ENCODE results near the gene LRRC28. TPM values are rescaled to one million over a fixed set of nuclear protein-coding genes. Genes with fewer than 3 reads are reported as not detected.
A peak's percentile ranks its signal among the peaks of the same experiment; 100 is the strongest.

Gene LRRC28
- total and polyA plus RNA-seq, 7 experiments from 2014 or later = 15.0 to 25.9 (median 19.9) TPM

DNA sequence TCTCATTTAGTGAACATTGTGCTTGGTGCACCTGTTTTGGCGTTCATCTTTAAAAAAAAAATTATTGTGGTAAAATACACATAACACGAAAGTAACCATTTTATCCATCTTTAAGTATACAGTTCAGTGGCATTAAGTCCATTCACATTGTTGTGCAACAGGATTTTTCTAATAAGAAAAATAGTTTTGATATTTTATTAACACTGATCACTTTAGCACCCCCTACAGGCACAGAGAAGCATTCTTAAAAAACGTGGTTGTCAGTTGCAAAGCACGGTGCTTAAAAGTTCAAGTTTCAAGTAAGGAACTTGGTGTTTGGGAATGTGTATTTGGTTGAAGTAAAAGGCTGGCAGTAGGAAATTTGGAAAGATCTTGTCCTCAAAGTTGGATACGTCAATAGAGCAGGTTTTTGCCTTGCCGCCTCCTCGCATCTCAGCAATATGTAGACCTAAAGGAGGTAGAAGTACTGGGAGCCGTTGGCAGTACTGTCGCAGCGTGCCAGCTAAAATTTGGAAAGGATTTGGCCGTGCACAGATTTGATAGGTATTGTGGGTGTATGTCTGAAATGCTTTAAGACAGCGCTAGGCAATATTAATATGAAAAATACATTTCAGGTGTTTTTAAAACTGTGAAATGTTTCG lies 110.4 kb downstream of the LRRC28 start:
- Histone ChIP-seq H3K9me3 (ENCODE audit: control insufficient read depth in 2 of 3, low read length in 3 of 3) (no peaks in the 10 kb centered on the region), H3K4me1 (ENCODE audit: control insufficient read depth in 2 of 2, insufficient read depth in 2 of 2, low read length in 2 of 2) (no peaks in the 10 kb centered on the region), H3K27ac (ENCODE audit: low read depth, low read length) (no peak overlapping the region), H3K4me3 (ENCODE audit: low read length) (no peak overlapping the region), H3K36me3 (ENCODE audit: control insufficient read depth in 2 of 3, insufficient read depth in 3 of 3, low read length in 3 of 3) (peaks cover 0 to 4% (median 0%) of the 10 kb centered on the region in 3 experiments), H3K27me3 (ENCODE audit: control insufficient read depth in 2 of 2, insufficient read depth in 2 of 2, low read length in 2 of 2) (no peaks in the 10 kb centered on the region)
- Mint-ChIP-seq H3K9me3 (peaks cover 0 to 9% (median 0%) of the 10 kb centered on the region in 11 donors), H3K4me3 (no peak overlapping the region), H3K27me3 (no peaks in the 10 kb centered on the region), H3K36me3 (peaks cover 4 to 39% (median 30%) of the 10 kb centered on the region in 5 donors), H3K4me1 (peaks cover 0 to 7% (median 3%) of the 10 kb centered on the region in 7 donors), H3K27ac (no peak overlapping the region)
- no peak for DNase-seq
- intact Hi-C loops (cut with micrococcal nuclease) = no loop called here
- POLR2A ChIA-PET = interaction anchor here (1.3 kb wide), 1 partner anchor 346 kb away, joined by 3 read pairs; no protein-coding TSS in a partner anchor
- CTCF ChIA-PET = no interaction called here
- ATAC-seq = no peak

DNA sequence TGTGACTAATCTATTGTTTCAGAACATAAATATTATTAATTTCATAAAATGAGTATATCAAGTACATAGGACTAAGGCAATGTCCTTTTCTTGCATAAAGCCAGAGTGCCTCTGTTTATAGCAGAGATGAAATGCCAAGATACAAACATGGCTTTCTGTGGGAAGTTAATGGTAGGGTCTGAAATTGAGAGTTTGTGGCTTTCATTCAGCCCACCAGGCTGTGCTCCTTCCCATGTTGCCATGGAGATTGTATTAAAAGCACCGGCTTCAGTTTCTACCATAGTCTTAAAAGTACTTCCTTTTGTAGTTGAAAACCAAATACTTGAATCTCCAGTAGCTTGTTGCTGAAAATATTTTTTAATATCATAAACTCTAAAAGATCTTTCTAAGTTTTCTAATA lies 114.0 kb downstream of the LRRC28 start:
- ChIA-PET POLR2A (no interaction called here), CTCF (no interaction called here)
- no peak overlapping the region for H3K4me3 ChIP-seq (ENCODE audit: low read length)
- H3K27me3 Mint-ChIP-seq = no peaks in the 10 kb centered on the region
- peaks cover 0 to 7% (median 1%) of the 10 kb centered on the region in 7 donors for H3K4me1 Mint-ChIP-seq
- no peaks in the 10 kb centered on the region for H3K27me3 ChIP-seq (ENCODE audit: control insufficient read depth in 2 of 2, insufficient read depth in 2 of 2, low read length in 2 of 2)
- H3K9me3 Mint-ChIP-seq = peaks cover 2 to 35% (median 9%) of the 10 kb centered on the region in 11 donors
- no peak overlapping the region for H3K4me3 Mint-ChIP-seq
- no peaks in the 10 kb centered on the region for H3K9me3 ChIP-seq (ENCODE audit: control insufficient read depth in 2 of 3, low read length in 3 of 3)
- peaks cover 0 to 4% (median 0%) of the 10 kb centered on the region in 3 experiments for H3K36me3 ChIP-seq (ENCODE audit: control insufficient read depth in 2 of 3, insufficient read depth in 3 of 3, low read length in 3 of 3)
- peaks cover 12 to 63% (median 53%) of the 10 kb centered on the region in 5 donors for H3K36me3 Mint-ChIP-seq
- DNase-seq (no peak), ATAC-seq (no peak)
- no peak overlapping the region for H3K27ac Mint-ChIP-seq
- intact Hi-C loops (cut with micrococcal nuclease) = no loop called here
- H3K4me1 ChIP-seq (ENCODE audit: control insufficient read depth in 2 of 2, insufficient read depth in 2 of 2, low read length in 2 of 2) = no peaks in the 10 kb centered on the region
- H3K27ac ChIP-seq (ENCODE audit: low read depth, low read length) = no peak overlapping the region

DNA sequence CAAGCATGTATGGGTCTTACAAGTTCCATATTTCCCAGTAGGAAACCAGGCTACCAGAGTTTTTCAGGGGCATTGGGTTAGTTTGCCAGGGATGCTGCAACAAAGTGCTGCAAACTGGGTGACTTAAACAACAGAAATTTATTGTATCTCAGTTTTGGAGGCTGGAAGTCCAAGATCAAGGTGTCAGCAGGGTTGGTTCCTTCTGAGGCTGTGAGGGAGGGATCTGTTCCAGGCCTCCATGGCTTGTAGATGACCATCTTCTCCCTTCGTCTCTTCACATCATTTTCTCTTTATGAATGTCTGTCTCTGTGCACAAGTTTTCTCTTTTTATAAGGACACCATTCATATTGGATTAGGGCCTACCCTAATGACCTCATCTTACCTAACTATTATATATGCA lies 114.7 kb downstream of the LRRC28 start:
- peaks cover 12 to 63% (median 53%) of the 10 kb centered on the region in 5 donors for H3K36me3 Mint-ChIP-seq
- Histone ChIP-seq H3K4me3 (ENCODE audit: low read length) (no peak overlapping the region), H3K4me1 (ENCODE audit: control insufficient read depth in 2 of 2, insufficient read depth in 2 of 2, low read length in 2 of 2) (no peaks in the 10 kb centered on the region), H3K27ac (ENCODE audit: low read depth, low read length) (no peak overlapping the region), H3K36me3 (ENCODE audit: control insufficient read depth in 2 of 3, insufficient read depth in 3 of 3, low read length in 3 of 3) (peaks cover 0 to 4% (median 0%) of the 10 kb centered on the region in 3 experiments), H3K9me3 (ENCODE audit: control insufficient read depth in 2 of 3, low read length in 3 of 3) (no peaks in the 10 kb centered on the region), H3K27me3 (ENCODE audit: control insufficient read depth in 2 of 2, insufficient read depth in 2 of 2, low read length in 2 of 2) (no peaks in the 10 kb centered on the region)
- CTCF ChIA-PET = no interaction called here
- DNase-seq (no peak), ATAC-seq (no peak)
- POLR2A ChIA-PET = no interaction called here
- peaks cover 0 to 7% (median 2%) of the 10 kb centered on the region in 7 donors for H3K4me1 Mint-ChIP-seq
- H3K9me3 Mint-ChIP-seq = peaks cover 2 to 35% (median 9%) of the 10 kb centered on the region in 11 donors
- H3K27me3 Mint-ChIP-seq = no peaks in the 10 kb centered on the region
- no peak overlapping the region for H3K4me3 Mint-ChIP-seq
- intact Hi-C loops (cut with micrococcal nuclease) = no loop called here
- H3K27ac Mint-ChIP-seq = no peak overlapping the region

DNA sequence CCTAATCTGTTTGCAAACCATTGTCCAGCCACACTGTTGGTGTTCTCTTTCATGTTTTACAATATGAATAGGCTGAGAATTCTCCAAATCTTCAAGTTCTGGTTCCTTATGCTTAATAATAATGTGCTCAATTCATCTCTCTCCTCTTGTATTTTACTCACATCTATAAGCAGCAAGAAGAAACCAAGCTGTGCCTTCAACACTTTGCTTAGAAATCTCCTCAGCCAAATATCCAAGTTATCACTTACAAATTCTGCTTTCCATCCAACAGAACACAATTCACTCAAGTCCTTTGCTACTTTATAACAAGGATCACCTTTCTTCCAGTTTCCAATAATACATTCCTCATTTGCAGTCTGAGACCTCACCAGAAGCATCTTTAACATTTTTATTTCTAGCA lies 117.5 kb downstream of the LRRC28 start:
- H3K9me3 Mint-ChIP-seq = peaks cover 2 to 35% (median 9%) of the 10 kb centered on the region in 11 donors
- peaks cover 9 to 48% (median 45%) of the 10 kb centered on the region in 5 donors for H3K36me3 Mint-ChIP-seq
- intact Hi-C loops (cut with micrococcal nuclease) = no loop called here
- no peak overlapping the region for H3K27ac Mint-ChIP-seq
- H3K4me1 Mint-ChIP-seq = peaks cover 8 to 21% (median 15%) of the 10 kb centered on the region in 7 donors
- DNase-seq (no peak), ATAC-seq (no peak)
- Histone ChIP-seq H3K27ac (ENCODE audit: low read depth, low read length) (no peak overlapping the region), H3K36me3 (ENCODE audit: control insufficient read depth in 2 of 3, insufficient read depth in 3 of 3, low read length in 3 of 3) (no peaks in the 10 kb centered on the region), H3K9me3 (ENCODE audit: control insufficient read depth in 2 of 3, low read length in 3 of 3) (no peaks in the 10 kb centered on the region), H3K27me3 (ENCODE audit: control insufficient read depth in 2 of 2, insufficient read depth in 2 of 2, low read length in 2 of 2) (no peaks in the 10 kb centered on the region), H3K4me3 (ENCODE audit: low read length) (no peak overlapping the region), H3K4me1 (ENCODE audit: control insufficient read depth in 2 of 2, insufficient read depth in 2 of 2, low read length in 2 of 2) (peaks cover 0 to 8% of the 10 kb centered on the region in 2 donors)
- CTCF ChIA-PET = interaction anchor here (1.1 kb wide), 1 partner anchor 22 kb away, joined by 4 read pairs; no protein-coding TSS in a partner anchor
- no peaks in the 10 kb centered on the region for H3K27me3 Mint-ChIP-seq
- H3K4me3 Mint-ChIP-seq = no peak overlapping the region
- POLR2A ChIA-PET = no interaction called here

DNA sequence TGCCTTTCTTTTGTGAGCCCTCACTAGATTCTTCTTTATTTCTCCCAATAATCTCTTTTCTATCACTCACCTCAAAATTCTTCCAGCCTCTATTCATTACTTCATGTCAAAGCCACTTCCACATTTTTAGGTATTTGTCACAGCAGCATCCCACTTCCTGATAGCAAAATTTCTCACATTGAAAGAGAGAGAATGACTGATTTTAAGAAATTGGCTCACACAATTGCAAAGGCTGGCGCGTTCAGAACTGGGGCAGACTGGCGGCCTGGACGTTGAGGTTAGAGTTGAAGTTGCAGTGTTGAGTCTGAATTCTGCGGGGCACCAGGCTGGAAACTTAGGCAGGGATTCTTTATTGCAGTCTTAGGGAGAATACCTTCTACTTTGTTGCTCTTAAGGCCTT lies 117.9 kb downstream of the LRRC28 start:
- H3K36me3 Mint-ChIP-seq = peaks cover 9 to 46% (median 40%) of the 10 kb centered on the region in 5 donors

DNA sequence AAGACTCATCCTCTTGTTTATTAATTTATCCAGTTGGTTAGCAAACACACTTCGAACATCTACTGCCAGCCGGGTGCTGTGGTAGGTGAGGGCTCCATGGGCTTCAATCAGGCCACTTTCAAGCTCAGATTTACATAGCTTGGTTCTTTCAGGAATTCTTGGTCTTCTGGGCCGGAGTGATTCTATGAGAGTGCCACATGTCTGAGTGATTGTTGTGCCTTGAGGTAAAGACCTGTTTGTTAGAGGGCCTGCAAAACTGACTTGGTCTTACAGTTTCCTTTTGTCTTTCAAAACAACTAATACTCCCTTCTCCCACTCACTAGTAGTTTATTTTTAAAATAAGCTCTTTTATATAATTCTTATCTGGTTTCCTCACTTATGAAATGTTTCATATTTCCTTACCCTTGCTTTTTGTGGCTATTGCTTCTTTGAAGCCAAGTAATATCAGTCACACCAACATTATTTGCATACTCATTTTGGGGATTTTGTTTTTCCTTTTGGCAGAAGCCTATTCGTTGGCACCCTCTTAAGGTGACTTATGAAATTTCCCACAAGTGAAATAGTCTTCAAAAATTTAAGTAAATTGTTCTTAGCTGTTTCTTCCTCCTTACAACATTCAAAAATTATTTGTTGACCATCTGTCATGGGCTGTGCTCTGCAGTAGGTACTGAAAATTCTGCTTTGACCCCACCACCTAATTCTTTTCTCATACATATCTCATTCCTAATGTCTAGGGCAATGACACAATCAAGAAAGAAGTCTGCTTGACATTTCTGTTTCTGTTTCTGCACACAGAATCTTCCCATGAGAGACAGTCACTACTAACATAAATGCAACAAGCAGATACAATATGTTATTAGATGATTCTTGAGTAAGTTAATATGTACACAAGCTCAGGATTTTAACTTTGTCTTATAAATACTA lies 120.2 kb downstream of the LRRC28 start:
- ATAC-seq (no peak), DNase-seq (peak in 1 of 9 donors; percentile 4)
- peaks cover 8 to 18% (median 15%) of the 10 kb centered on the region in 7 donors for H3K4me1 Mint-ChIP-seq
- peaks cover 0 to 8% of the 10 kb centered on the region in 2 donors for H3K4me1 ChIP-seq (ENCODE audit: control insufficient read depth in 2 of 2, insufficient read depth in 2 of 2, low read length in 2 of 2)
- H3K27ac Mint-ChIP-seq = peak overlapping the region in 8 of 9 donors; percentile 21 to 85 (median 54)
- no peak overlapping the region for H3K4me3 ChIP-seq (ENCODE audit: low read length)
- no peaks in the 10 kb centered on the region for H3K27me3 Mint-ChIP-seq
- intact Hi-C loops (cut with micrococcal nuclease) = no loop called here
- H3K36me3 ChIP-seq (ENCODE audit: control insufficient read depth in 2 of 3, insufficient read depth in 3 of 3, low read length in 3 of 3) = no peaks in the 10 kb centered on the region
- H3K9me3 Mint-ChIP-seq = peaks cover 6 to 44% (median 16%) of the 10 kb centered on the region in 11 donors
- CTCF ChIA-PET = interaction anchor here (1.1 to 2.7 kb wide), 2 partner anchors 333 to 361 kb away, joined by 3 to 12 read pairs; no protein-coding TSS in a partner anchor
- H3K9me3 ChIP-seq (ENCODE audit: control insufficient read depth in 2 of 3, low read length in 3 of 3) = no peaks in the 10 kb centered on the region
- POLR2A ChIA-PET = interaction anchor here (0.7 to 1.0 kb wide), 2 partner anchors 28 to 57 kb away, joined by 3 read pairs; no protein-coding TSS in a partner anchor
- H3K4me3 Mint-ChIP-seq = peak overlapping the region in 3 of 10 donors; percentile 5 to 43 (median 11)
- H3K36me3 Mint-ChIP-seq = peaks cover 14 to 57% (median 48%) of the 10 kb centered on the region in 5 donors
- H3K27me3 ChIP-seq (ENCODE audit: control insufficient read depth in 2 of 2, insufficient read depth in 2 of 2, low read length in 2 of 2) = no peaks in the 10 kb centered on the region
- H3K27ac ChIP-seq (ENCODE audit: low read depth, low read length) = no peak overlapping the region

More for the DNA sequence above, 117.9 kb downstream of the LRRC28 start:
- Histone ChIP-seq H3K27me3 (ENCODE audit: control insufficient read depth in 2 of 2, insufficient read depth in 2 of 2, low read length in 2 of 2) (no peaks in the 10 kb centered on the region), H3K4me3 (ENCODE audit: low read length) (no peak overlapping the region), H3K4me1 (ENCODE audit: control insufficient read depth in 2 of 2, insufficient read depth in 2 of 2, low read length in 2 of 2) (peaks cover 0 to 8% of the 10 kb centered on the region in 2 donors), H3K27ac (ENCODE audit: low read depth, low read length) (no peak overlapping the region), H3K9me3 (ENCODE audit: control insufficient read depth in 2 of 3, low read length in 3 of 3) (no peaks in the 10 kb centered on the region), H3K36me3 (ENCODE audit: control insufficient read depth in 2 of 3, insufficient read depth in 3 of 3, low read length in 3 of 3) (no peaks in the 10 kb centered on the region)
- Mint-ChIP-seq H3K27me3 (no peaks in the 10 kb centered on the region), H3K4me1 (peaks cover 8 to 21% (median 15%) of the 10 kb centered on the region in 7 donors), H3K27ac (no peak overlapping the region), H3K4me3 (no peak overlapping the region), H3K9me3 (peaks cover 2 to 35% (median 9%) of the 10 kb centered on the region in 11 donors)
- POLR2A ChIA-PET = no interaction called here
- intact Hi-C loops (cut with micrococcal nuclease) = no loop called here
- DNase-seq (no peak), ATAC-seq (no peak)
- CTCF ChIA-PET = interaction anchor here (1.1 kb wide), 1 partner anchor 21 kb away, joined by 4 read pairs; no protein-coding TSS in a partner anchor
